ENCODE measurements around the gene GHRH.

- TF ChIP-seq CTCF (IDR thresholded peaks at IDR 0.05; ENCODE audit: poor library complexity) (no peak), EZH2 (IDR thresholded peaks at IDR 0.05; ENCODE audit: borderline replicate concordance) (no peak), EZH2phosphoT487 (IDR thresholded peaks at IDR 0.05; ENCODE audit: low read depth, severe bottlenecking, unreplicated experiment) (no peak)
Measured at GRCh38 chr20:37220731-37221130, 40.9 kb downstream of the GHRH start.

All from hepatocyte (in vitro differentiated cells).